GM23338 (cell line): ENCODE results near the gene MTARC2. TPM values are rescaled to one million over a fixed set of nuclear protein-coding genes. Genes with fewer than 3 reads are reported as not detected.

ENCODE experiments used
- ATAC-seq: fragments of 200-7000 bp; cut with Tn5 transposase; 3 replicates; pipeline ENCODE4 v1.9.1; 2020
- DNase-seq: peaks from one replicate; pipeline ENCODE4 v3.0.0-alpha.2; 2015; ENCODE audit warnings: low spot score
- H2AFZ ChIP-seq: fragments of 200-600 bp; sonication (generic); 2 replicates; pipeline ENCODE4 v1.8.0; 2016; ENCODE audit warnings: antibody characterized with exemption, mild to moderate bottlenecking, moderate library complexity
- H3F3A ChIP-seq: fragments of 200-600 bp; sonication (generic); replicated peaks from 2 replicates; pipeline ENCODE4 v1.8.0; 2017; ENCODE audit warnings: antibody characterized with exemption, mixed run types, low read depth
- H3K27ac ChIP-seq: fragments of 200-600 bp; sonication (generic); 2 replicates; pipeline ENCODE4 v1.6.1; 2016; ENCODE audit warnings: low read depth
- H3K27me3 ChIP-seq: fragments of 200-600 bp; sonication (generic); 2 replicates; pipeline ENCODE4 v1.8.0; 2016; ENCODE audit warnings: mild to moderate bottlenecking, mixed run types, moderate library complexity; ENCODE audit not compliant: insufficient read depth
- H3K36me3 ChIP-seq: fragments of 200-600 bp; sonication (generic); 2 replicates; pipeline ENCODE4 v1.8.0; 2016; ENCODE audit warnings: mild to moderate bottlenecking; ENCODE audit not compliant: insufficient read depth
- H3K4me1 ChIP-seq: fragments of 200-600 bp; sonication (generic); 2 replicates; pipeline ENCODE4 v1.8.0; 2016; ENCODE audit warnings: mild to moderate bottlenecking, moderate library complexity; ENCODE audit not compliant: insufficient read depth
- H3K4me2 ChIP-seq: fragments of 200-600 bp; sonication (generic); 2 replicates; pipeline ENCODE4 v1.7.1; 2017; ENCODE audit warnings: mixed run types
- H3K4me3 ChIP-seq: fragments of 200-600 bp; sonication (generic); 2 replicates; pipeline ENCODE4 v1.6.1; 2016; ENCODE audit warnings: mixed run types
- H3K79me2 ChIP-seq: fragments of 200-600 bp; sonication (generic); replicated peaks from 2 replicates; pipeline ENCODE4 v1.8.0; 2017; ENCODE audit warnings: mild to moderate bottlenecking; ENCODE audit not compliant: insufficient read depth
- H3K9me2 ChIP-seq: fragments of 200-600 bp; sonication (generic); 2 replicates; pipeline ENCODE4 v1.8.0; 2017; ENCODE audit not compliant: insufficient read depth
- H4K20me1 ChIP-seq: fragments of 200-600 bp; sonication (generic); replicated peaks from 2 replicates; pipeline ENCODE4 v1.8.0; 2017; ENCODE audit warnings: mild to moderate bottlenecking; ENCODE audit not compliant: insufficient read depth
- H3K27ac Mint-ChIP-seq: 2 replicates; pipeline ENCODE4 v1.8.0; 2020; ENCODE audit warnings: inconsistent platforms, mild to moderate bottlenecking, moderate library complexity, mixed read lengths
- H3K27me3 Mint-ChIP-seq: 3 replicates; pipeline ENCODE4 v1.8.0; 2022; ENCODE audit warnings: low read depth, mild to moderate bottlenecking, moderate library complexity, mixed read lengths, inconsistent platforms; ENCODE audit not compliant: insufficient read depth, poor library complexity
- H3K36me3 Mint-ChIP-seq: 3 replicates; pipeline ENCODE4 v1.8.0; 2021; ENCODE audit warnings: low read depth, mild to moderate bottlenecking, inconsistent platforms, moderate library complexity, mixed read lengths
- H3K4me1 Mint-ChIP-seq: 3 replicates; pipeline ENCODE4 v1.8.0; 2020; ENCODE audit warnings: mild to moderate bottlenecking, inconsistent platforms, mixed read lengths
- H3K4me3 Mint-ChIP-seq: 3 replicates; pipeline ENCODE4 v1.8.0; 2021; ENCODE audit warnings: moderate library complexity, mild to moderate bottlenecking, inconsistent platforms, mixed read lengths
- H3K9me3 Mint-ChIP-seq: 3 replicates; pipeline ENCODE4 v1.8.0; 2020; ENCODE audit warnings: moderate library complexity, mild to moderate bottlenecking, inconsistent platforms, mixed read lengths
- CREB1 ChIP-seq: fragments of 250-450 bp; sonication (Bioruptor Pico); IDR thresholded peaks from 2 replicates; pipeline ENCODE4 v1.5.0; 2020; ENCODE audit warnings: low read depth, mild to moderate bottlenecking, moderate library complexity
- CTCF ChIP-seq, 2 experiments: fragments of 200-600 bp in 1 of 2; sonication (generic) in 1 of 2; conservative IDR thresholded peaks; 2 replicates each; pipeline versions ENCODE4 v1.5.1 to v1.6.1; 2016 to 2017; ENCODE audit warnings: antibody characterized with exemption in 2 of 2, low read depth in 2 of 2, mild to moderate bottlenecking in 2 of 2, moderate library complexity in 1 of 2
- ETS1 ChIP-seq: IDR thresholded peaks from 2 replicates; pipeline ENCODE4 v1.6.1; 2016; ENCODE audit warnings: antibody characterized with exemption
- EZH2 ChIP-seq: fragments of 200-600 bp; sonication (generic); IDR thresholded peaks from one replicate; pipeline ENCODE4 v1.8.0; 2017; ENCODE audit warnings: antibody characterized with exemption, mild to moderate bottlenecking, low read depth; ENCODE audit not compliant: unreplicated experiment
- EZH2phosphoT487 ChIP-seq: fragments of 200-600 bp; sonication (generic); IDR thresholded peaks from one replicate; pipeline ENCODE4 v1.8.1; 2018; ENCODE audit warnings: antibody characterized with exemption; ENCODE audit not compliant: unreplicated experiment
- JUNB ChIP-seq: IDR thresholded peaks from one replicate; pipeline ENCODE4 v1.6.1; 2016; ENCODE audit warnings: antibody characterized with exemption; ENCODE audit not compliant: unreplicated experiment
- NANOG ChIP-seq: IDR thresholded peaks from 2 replicates; pipeline ENCODE4 v1.6.1; 2016; ENCODE audit warnings: antibody characterized with exemption, borderline replicate concordance
- POLR2AphosphoS5 ChIP-seq: IDR thresholded peaks from 2 replicates; pipeline ENCODE4 v1.6.1; 2016; ENCODE audit warnings: antibody characterized with exemption, low read depth
- REST ChIP-seq: IDR thresholded peaks from one replicate; pipeline ENCODE4 v1.6.1; 2018; ENCODE audit warnings: antibody characterized with exemption; ENCODE audit not compliant: unreplicated experiment
- STAT1 ChIP-seq: IDR thresholded peaks from one replicate; pipeline ENCODE4 v1.6.1; 2016; ENCODE audit warnings: antibody characterized with exemption; ENCODE audit not compliant: unreplicated experiment
- ZNF114 ChIP-seq: fragments of 250-450 bp; sonication (Bioruptor Pico); IDR thresholded peaks from 2 replicates; pipeline ENCODE4 v1.5.0; 2020; ENCODE audit warnings: mild to moderate bottlenecking, moderate library complexity
- ZNF331 ChIP-seq: fragments of 250-450 bp; sonication (Bioruptor Pico); IDR thresholded peaks from 2 replicates; pipeline ENCODE4 v1.5.0; 2020; ENCODE audit warnings: low read depth, mild to moderate bottlenecking, moderate library complexity
- ZNF462 ChIP-seq: fragments of 250-450 bp; sonication (Bioruptor Pico); IDR thresholded peaks from 2 replicates; pipeline ENCODE4 v1.5.0; 2020; ENCODE audit warnings: mild to moderate bottlenecking, moderate library complexity
- polyA plus RNA-seq: library from polyadenylated mRNA; unstranded; fragments of >200 nt; fragmentation: Nextera tagmentation; extraction: Ambion mirVana; gene quantifications from 2 replicates; pipeline ENCODE4 v1.2.1, GENCODE V29; 2016
- total RNA-seq: library from RNA; depleted of rRNA; stranded (reverse); fragments of >200 nt; shearing (Covaris generic); gene quantifications from 2 replicates; pipeline ENCODE4 v1.2.3, GENCODE V29; 2014

The MTARC2 gene
- total and polyA plus RNA-seq, 2 experiments from 2014 or later = 4.1 to 8.0 TPM

- H3K9me3 Mint-ChIP-seq = no peaks in the 10 kb centered on the region
- H3K4me1 Mint-ChIP-seq = no peaks in the 10 kb centered on the region
- H3K36me3 Mint-ChIP-seq = peaks cover 45% of the 10 kb centered on the region
- Histone ChIP-seq H3K27me3 (no peaks in the 10 kb centered on the region), H3K36me3 (no peaks in the 10 kb centered on the region), H4K20me1 (peaks cover 3% of the 10 kb centered on the region; the same call in 1 of the 2 replicates), H3F3A (no peaks in the 10 kb centered on the region), H3K79me2 (no peaks in the 10 kb centered on the region), H2AFZ (no peak overlapping the region), H3K9me2 (no peaks in the 10 kb centered on the region), H3K4me2 (no peak overlapping the region), H3K4me1 (no peaks in the 10 kb centered on the region), H3K27ac (no peak overlapping the region), H3K4me3 (no peak overlapping the region)
- no peak overlapping the region for H3K27ac Mint-ChIP-seq
- no peak overlapping the region for H3K4me3 Mint-ChIP-seq
- ATAC-seq = no peak
- no peaks in the 10 kb centered on the region for H3K27me3 Mint-ChIP-seq
- DNase-seq = no peak
- TF ChIP-seq ETS1 (no peak), ZNF331 (CRISPR knock-in tag) (no peak), EZH2phosphoT487 (no peak), CREB1 (CRISPR knock-in tag) (no peak), EZH2 (no peak), ZNF114 (CRISPR knock-in tag) (no peak), REST (no peak), CTCF (conservative IDR thresholded peaks at IDR 0.05; ENCODE audit: low read depth in 2 of 2) (no peak), NANOG (no peak), STAT1 (no peak), ZNF462 (no peak), POLR2AphosphoS5 (no peak), JUNB (no peak)
These were observed 49.4 kb downstream of the MTARC2 start for GRCh38 chr1:220797553-220797952.
